ENCODE results near the gene CEP63. TPM values are rescaled to one million over a fixed set of nuclear protein-coding genes. Genes with fewer than 3 reads are reported as not detected.
"Not testable (repeated sequence)": the region's sequence is repeated elsewhere in the genome, so short reads cannot be mapped to it uniquely, and the experiment has no call there.

CEP63 gene
- total RNA-seq, 2 donors from 2014 or later: 19.2 to 30.0 TPM

DNA sequence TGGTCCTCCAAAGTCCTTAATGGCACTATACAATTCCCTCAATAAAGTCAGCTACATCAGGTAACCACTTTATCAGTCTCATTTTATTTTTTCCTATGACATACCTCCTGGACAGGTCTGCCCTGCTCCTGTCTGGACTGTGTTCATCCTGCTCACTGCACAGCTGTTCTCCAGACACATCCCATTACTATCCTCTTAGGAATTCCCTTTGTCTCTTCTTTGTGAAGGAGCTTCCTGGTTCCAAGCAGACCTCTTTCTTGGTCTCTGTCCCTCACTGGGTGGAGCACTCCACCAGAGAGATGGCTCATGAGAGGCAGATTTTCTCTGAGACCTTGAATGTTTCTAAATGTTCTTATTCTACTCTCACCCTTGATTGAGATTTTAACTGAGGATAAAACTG is 104.9 kb downstream of the CEP63 start:
- Histone ChIP-seq H3K36me3 (replicated peaks in 1 of 2; ENCODE audit: insufficient read depth in 1 of 2, low read depth in 2 of 2) (no peaks in the 10 kb centered on the region), H3K4me1 (no peaks in the 10 kb centered on the region), H3K27ac (no peak overlapping the region), H3K27me3 (no peaks in the 10 kb centered on the region), H3K9me3 (no peaks in the 10 kb centered on the region), H3K4me3 (no peak overlapping the region)
- intact Hi-C loops (cut with DNase I): no loop called here
- TF ChIP-seq, protein P1, sequence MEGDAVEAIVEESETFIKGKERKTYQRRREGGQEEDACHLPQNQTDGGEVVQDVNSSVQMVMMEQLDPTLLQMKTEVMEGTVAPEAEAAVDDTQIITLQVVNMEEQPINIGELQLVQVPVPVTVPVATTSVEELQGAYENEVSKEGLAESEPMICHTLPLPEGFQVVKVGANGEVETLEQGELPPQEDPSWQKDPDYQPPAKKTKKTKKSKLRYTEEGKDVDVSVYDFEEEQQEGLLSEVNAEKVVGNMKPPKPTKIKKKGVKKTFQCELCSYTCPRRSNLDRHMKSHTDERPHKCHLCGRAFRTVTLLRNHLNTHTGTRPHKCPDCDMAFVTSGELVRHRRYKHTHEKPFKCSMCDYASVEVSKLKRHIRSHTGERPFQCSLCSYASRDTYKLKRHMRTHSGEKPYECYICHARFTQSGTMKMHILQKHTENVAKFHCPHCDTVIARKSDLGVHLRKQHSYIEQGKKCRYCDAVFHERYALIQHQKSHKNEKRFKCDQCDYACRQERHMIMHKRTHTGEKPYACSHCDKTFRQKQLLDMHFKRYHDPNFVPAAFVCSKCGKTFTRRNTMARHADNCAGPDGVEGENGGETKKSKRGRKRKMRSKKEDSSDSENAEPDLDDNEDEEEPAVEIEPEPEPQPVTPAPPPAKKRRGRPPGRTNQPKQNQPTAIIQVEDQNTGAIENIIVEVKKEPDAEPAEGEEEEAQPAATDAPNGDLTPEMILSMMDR (IDR thresholded peaks at IDR 0.05): no peak
- TF ChIP-seq POLR2A (IDR thresholded peaks at IDR 0.05): no peak
- DNase-seq: no peak
- ATAC-seq: no peak

DNA sequence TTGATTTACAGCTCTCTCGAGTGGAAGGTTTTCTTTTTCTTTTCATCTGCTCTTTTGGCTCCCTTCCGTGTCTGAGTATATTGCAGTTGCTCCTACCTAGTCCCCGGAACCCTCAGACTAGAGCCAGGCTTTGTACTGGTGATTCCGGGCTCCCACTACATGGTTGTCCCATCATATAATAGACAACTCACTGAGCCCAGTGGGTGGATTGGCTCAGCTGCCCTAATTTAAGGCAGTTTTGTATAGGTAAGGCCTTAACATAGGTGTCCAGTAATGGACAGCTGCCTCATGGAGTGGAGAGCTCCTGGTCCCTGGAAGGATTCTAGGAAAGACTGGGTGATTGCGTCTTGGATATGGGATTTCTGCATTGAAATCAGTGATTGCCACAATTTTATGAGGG is 106.9 kb downstream of the CEP63 start:
- no peaks in the 10 kb centered on the region for H3K9me3 ChIP-seq
- no peaks in the 10 kb centered on the region for H3K27me3 ChIP-seq

GRCh38 chr3:134594331-134594741 is 108.5 kb downstream of the CEP63 start:
- no peaks in the 10 kb centered on the region for H3K27me3 ChIP-seq
- intact Hi-C loops (cut with DNase I): no loop called here
- 37 to 40% methylated on average over 8 of the region's 8 CpGs for WGBS, 2 donors
- no peak for TF ChIP-seq POLR2A (IDR thresholded peaks at IDR 0.05)
- TF ChIP-seq, protein P1 (IDR thresholded peaks at IDR 0.05): no peak
- ATAC-seq (no peak), DNase-seq (no peak)
- no peak overlapping the region for H3K27ac ChIP-seq
- no peaks in the 10 kb centered on the region for H3K36me3 ChIP-seq (replicated peaks in 1 of 2; ENCODE audit: insufficient read depth in 1 of 2, low read depth in 2 of 2)
- H3K4me1 ChIP-seq: no peaks in the 10 kb centered on the region
- no peaks in the 10 kb centered on the region for H3K9me3 ChIP-seq
- no peak overlapping the region for H3K4me3 ChIP-seq

More for the DNA sequence above, 106.9 kb downstream of the CEP63 start:
- ATAC-seq (no peak), DNase-seq (no peak)
- no peaks in the 10 kb centered on the region for H3K36me3 ChIP-seq (replicated peaks in 1 of 2; ENCODE audit: insufficient read depth in 1 of 2, low read depth in 2 of 2)
- no peak for TF ChIP-seq POLR2A (IDR thresholded peaks at IDR 0.05)
- TF ChIP-seq, protein P1 (IDR thresholded peaks at IDR 0.05): no peak
- 85 to 91% methylated on average over 5 of the region's 5 CpGs for WGBS, 2 donors
- intact Hi-C loops (cut with DNase I): no loop called here
- no peak overlapping the region for H3K27ac ChIP-seq
- H3K4me1 ChIP-seq: no peaks in the 10 kb centered on the region
- H3K4me3 ChIP-seq: no peak overlapping the region

DNA sequence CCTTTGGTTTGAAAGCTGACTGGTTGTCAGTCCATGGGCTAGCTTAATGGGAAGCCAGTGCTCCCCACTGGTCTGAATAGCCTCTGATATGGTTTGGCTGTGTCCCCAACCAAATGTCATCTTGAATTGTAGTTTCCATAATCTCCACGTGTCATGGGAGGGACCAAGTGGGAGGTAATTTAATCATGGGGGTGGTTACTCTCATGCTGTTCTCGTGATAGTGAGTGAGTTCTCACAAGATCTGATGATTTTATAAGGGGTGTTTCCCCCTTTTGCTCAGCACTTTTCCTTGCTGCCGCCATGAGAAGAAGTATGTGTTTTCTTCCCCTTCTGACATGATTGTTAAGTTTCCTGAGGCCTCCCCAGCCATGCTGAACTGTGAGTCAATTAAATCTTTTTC is 109.1 kb downstream of the CEP63 start:
- H3K4me3 ChIP-seq; H3K4me1 ChIP-seq; ATAC-seq; H3K27ac ChIP-seq; intact Hi-C loops (cut with DNase I); H3K27me3 ChIP-seq; H3K36me3 ChIP-seq (replicated peaks in 1 of 2; ENCODE audit: insufficient read depth in 1 of 2, low read depth in 2 of 2); H3K9me3 ChIP-seq; DNase-seq: not testable (repeated sequence)
- WGBS, 2 donors: 71 to 74% methylated on average over 3 of the region's 3 CpGs

GRCh38 chr3:134597390-134597970 is 111.6 kb downstream of the CEP63 start:
- intact Hi-C loops (cut with DNase I): no loop called here
- no peak overlapping the region for H3K4me3 ChIP-seq
- peak in 2 of 4 donors; percentile 35 to 67 for DNase-seq
- no peaks in the 10 kb centered on the region for H3K4me1 ChIP-seq
- 8 to 39% methylated on average over 2 of the region's 2 CpGs for WGBS, 2 donors
- H3K36me3 ChIP-seq (replicated peaks in 1 of 2; ENCODE audit: insufficient read depth in 1 of 2, low read depth in 2 of 2): no peaks in the 10 kb centered on the region
- no peak overlapping the region for H3K27ac ChIP-seq
- H3K9me3 ChIP-seq: no peaks in the 10 kb centered on the region
- ATAC-seq: no peak
- no peaks in the 10 kb centered on the region for H3K27me3 ChIP-seq
- TF ChIP-seq POLR2A (IDR thresholded peaks at IDR 0.05): no peak

Measured in body of pancreas (tissue), 4 donors.